Iris pigment epithelial cell (primary cell): ENCODE results near the gene DOK5.
A peak's percentile ranks its signal among the peaks of the same experiment; 100 is the strongest.

ENCODE experiments used
- DNase-seq: peaks from one replicate; pipeline ENCODE4 v3.0.0-alpha.2; 2011; ENCODE audit warnings: low read depth

DOK5 gene

DNA sequence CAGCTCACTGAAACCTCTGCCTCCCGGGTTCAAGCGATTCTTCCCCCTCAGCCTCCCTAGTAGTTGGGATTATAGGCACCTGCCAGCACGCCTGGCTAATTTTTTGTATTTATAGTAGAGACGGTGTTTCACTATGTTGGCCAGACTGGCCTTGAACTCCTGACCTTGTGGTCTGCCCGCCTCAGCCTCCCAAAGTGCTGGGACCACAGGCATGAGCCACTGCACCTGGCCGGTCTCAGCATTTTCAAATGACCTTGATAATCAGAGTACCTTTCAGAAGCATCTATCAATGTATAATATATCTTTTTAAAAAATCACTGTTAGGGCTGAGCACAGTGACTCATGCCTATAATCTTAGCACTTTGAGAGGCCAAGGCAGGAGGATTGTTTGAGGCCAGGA, 143.0 kb downstream of the DOK5 start:
- DNase-seq = no peak

DNA sequence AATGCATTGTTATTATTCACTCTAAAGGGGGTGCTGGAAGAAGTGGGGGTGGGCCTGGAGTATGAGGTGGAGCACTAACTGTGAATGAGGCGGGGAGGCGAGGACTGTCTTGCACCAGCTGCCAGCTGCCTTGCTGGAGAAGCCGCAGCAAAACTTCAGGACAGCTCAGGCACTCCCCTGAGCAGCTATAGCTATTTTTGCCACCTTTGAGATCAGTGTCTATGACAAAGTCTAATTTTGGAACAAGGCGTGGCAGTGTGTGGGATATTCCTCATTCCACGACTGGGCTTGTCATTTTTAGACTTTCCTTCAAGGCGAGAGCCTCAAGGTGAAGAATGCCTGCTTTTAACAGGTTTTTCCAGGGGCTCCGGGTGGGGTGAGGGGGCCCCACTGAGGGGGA, 143.8 kb downstream of the DOK5 start:
- no peak for DNase-seq

DNA sequence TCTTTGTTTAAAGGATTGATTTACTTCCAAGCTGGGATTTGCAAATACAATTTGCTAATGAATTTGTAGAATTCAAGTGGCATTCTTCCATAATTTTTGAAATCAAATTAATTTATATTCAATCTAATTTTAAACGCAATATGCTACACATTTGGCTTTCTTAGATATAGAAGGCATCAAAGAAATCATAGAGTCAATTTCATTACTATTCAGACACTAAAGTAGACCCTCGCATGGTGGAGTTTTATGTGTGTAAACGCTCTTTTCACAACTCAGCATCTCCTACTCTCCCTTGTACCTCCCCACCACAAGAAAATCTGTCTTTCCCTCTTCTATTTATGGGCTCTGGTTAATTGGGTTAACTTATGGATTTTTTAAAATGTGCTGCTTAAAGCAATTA, 144.3 kb downstream of the DOK5 start:
- DNase-seq = no peak

DNA sequence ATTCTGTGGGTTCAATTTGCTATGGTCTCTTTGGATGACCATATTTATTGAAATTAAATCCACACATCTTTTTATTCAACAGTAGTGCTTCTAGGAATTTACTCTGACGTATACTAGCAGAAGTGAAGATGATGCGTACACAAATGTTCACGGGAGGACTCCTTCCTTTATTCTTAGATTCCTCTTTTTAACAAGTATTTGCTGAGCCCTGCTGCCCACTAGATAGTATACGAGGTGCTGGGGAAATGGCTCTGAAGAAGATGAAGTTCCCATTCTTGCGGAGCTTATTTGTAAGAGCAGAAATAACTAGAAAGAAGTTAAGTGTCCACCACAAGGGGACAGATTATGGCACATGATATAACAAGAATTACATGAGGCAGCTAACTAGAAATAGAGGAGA, 145.2 kb downstream of the DOK5 start:
- no peak for DNase-seq

DNA sequence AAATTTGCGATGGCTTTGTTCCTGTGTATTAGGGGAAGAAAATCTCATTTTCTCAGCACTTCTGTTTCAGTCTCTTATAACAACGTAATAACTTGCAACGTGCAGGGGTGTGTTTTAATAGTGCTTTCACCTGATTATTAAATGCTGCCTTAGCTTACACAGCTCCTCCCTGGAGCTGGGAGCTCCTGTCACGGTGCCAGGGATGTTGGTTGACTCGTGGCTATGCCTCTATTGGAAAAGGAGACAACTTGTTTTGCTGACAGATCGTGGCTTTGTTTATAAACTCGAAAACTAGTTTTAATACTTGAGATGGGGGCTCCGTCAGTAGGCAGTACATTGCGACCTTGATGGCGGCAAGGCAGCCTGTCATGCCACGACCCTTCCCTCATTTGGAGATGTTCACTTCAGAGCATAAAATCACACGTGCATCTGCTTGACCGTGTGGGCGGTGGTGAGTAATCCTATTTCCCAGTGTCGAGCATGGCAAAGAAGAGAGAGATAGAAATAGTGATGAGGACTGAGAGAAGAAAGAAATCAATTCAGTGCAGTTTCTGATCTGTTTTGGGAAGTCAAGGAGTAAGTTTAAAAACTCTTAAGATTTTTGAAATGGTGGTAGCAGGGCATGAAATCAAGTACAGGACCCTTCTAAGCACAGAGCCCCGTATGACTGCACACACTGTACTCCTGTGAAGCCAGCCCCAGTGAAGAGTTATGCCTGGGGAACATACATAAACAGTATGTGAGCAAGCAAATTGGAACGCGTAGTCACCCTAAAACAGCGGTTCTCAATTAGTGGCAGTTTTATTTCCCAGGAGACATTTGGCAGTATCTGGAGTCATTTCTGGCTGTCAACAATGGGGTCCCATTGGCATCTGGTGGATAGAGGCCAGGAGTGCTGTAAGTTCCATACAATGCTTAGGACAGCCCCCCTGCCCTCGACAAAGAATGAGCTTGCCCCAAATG, 147.2 kb downstream of the DOK5 start:
- DNase-seq = no peak

DNA sequence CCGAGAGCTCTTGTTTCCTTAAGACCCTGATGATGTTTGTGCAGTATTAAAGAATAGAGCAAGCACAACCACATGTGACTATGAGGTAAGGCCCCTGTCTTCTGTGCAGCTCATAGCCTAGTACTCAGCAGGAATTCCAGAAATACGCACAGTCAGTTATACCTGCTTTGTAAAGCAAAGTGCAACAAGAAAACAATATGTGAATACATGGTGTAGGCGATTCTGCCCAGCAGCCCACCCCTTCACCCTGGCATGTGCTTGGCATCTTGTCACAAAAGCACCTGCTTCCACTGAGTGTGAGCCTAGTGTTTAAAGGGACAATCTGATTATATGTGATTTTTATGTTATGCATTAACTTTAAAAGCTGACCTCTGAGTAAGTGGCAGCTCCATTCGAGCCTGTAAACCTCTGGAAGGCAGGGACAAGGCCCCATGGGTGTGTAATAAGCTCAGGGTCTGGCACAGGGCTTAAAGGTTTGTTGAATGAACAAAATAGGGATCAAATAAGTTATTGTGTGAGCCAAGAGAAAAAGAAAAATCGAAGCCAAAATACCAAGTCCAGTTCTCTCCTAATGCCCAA, 148.7 kb downstream of the DOK5 start:
- DNase-seq = no peak

DNA sequence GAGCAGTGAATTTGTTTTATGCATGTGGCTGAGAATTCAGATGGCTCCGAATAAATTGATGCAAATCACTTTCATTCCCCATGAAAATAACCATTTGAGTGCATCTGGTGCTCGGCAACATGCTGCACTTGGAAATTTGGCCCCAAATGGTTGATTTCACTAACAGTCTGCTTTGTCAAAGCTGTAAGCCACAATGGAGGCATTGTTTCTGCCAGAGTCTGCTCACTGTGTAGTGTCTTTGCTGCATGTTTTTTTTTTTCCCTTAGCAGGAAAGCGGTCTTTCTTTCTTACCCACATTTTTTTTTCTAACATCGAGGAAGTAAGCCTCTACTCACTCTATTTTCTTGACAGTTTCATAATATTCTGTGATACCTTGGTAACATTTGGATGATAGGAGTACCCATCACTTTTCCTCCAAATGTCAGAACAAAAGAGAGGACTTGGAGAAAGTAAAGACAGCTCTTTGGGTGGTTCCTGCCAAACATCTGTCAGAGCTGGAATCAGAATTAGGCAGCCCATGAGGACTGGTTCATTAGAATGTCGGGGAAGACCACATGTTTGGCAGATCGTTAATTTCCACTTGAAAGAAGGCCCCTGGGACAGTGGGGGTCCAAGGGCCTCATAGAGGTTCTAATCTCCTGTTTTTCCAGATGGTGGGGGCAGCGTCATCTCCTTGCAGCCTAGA, 149.5 kb downstream of the DOK5 start:
- DNase-seq = no peak

DNA sequence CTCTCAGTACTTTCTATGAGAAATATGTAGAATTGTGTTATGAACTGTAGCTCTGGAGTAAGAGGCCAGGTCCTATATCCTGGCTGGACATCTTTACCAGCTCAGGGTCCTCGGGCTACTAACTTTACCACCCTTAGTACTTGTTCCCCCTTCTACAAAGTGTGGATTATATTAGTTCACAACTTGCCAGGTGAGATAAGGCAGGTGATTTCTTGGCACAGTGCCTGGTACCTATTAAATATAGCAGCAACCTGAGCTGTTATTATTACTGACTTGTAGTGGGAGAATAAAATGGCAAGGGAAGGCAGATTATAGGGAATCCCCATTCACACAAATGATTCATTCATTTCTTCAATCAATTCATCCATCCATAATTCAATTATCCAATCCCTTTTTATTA, 150.1 kb downstream of the DOK5 start:
- DNase-seq = no peak

DNA sequence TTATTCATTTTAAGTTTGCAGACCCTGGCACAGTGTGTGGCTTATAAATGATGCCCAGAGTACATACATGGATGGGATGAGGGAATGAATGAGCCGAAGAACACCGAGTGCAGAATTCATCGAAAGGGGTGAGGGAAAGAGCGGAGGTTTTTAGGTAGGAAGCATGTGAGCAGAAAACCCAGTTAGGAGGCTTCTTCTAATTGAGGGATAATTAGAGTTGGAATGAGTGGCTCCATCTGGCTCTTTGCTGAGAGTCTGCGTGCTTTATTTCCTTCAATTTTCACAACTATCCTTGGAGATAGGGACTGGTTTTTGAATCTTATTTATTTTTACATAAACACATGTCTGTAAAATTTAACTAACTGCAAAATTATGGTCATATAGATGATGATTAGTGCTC, 150.7 kb downstream of the DOK5 start:
- DNase-seq = no peak

DNA sequence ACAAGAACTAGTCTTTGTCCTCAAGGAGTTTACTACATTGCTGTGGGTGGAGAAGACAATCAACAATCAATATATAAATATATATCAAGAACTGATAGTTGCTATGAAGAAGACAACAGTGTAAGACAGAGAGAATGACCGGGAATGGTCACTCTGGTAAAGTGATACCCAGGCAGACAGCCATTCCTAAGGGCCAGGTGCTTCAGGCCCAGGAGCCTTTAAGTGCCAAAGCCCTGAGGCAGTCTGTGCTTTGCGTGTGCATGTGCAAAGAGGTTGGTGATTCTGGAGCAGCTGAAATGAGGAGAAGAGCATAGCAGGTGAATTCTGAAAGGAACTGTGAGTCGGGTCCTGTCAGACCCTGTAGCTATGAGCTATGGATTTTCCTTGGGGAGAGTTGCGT, 154.2 kb downstream of the DOK5 start:
- DNase-seq = no peak

DNA sequence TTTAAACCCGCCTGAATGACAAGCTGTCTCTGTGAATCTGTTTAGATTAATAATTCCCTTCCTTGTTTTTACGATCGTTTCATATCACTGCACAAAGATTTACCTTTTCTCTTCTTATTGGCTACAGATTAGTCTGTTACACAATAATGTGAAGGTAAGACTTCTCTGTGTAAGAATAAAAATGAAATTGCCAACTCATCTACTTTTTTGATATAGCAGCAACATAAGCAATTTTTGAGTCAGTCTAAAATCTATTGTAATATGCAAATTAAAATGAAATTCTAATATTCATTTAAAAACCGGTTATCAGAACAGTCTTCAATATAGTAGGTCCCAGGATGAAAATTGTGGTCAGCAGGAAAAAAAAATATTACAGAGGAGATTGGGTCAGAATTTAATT, 155.2 kb downstream of the DOK5 start:
- no peak for DNase-seq

DNA sequence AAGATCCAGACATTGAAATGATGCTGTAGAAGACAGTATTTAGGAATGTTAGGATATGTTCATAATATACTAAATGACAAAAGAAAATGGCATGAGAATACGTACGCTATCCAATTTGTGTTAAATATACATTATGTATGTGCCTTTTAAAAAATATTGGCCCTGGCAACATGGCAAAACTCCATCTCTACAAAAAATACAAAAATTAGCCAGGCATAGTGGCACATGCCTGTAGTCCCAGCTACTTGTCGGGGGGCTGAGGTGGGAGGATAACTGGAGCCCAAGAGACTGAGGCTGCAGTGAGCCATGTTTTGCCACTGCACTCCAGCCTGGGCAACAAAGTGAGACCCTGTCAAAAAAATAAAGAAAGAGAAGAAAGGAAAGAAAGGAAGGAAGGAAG, 155.7 kb downstream of the DOK5 start:
- no peak for DNase-seq

DNA sequence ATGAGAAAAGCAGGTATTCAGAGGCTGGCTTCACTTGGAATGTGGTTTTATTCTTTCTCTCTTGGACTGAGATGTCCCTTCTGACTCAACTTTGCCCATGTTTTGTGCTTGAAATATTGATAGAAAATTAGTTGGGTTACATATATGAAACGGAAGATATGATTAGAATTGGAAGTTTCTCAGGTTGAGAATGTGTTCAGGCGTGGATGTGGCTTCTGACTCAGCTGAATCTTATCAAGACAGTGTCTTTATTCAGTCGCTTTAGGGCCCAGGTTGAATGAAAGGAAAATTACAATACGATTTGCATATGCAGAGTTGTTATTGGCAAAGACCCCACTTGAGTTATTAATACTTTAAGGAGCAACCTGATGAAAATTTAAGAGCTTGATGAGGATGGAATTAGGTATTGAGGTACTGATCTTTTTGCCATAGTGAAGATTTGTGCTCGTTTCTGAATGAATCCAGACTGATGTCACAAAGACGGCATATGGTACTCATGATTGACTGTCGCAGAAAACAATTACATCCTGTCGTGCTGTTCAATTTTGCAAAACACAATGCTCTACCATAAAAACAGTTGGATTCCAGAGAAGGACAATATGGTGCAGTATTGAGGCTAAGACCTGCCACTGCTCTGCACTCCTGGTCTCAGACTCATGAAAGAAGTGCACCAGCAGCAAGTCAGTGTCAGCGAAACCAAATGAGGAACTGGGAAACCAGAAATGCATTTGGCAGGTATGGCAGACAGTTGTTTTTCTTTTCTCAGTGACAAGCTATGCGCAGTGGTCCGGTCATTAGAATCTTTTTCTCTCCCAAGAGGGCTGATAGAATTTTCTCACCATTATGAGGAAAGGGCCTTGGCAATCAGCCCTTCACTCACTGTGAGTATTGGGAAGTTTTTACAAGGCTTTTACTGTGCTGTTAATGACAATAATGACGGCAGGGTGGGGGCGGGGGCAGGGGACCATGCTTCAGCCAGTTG, 158.3 kb downstream of the DOK5 start:
- no peak for DNase-seq

DNA sequence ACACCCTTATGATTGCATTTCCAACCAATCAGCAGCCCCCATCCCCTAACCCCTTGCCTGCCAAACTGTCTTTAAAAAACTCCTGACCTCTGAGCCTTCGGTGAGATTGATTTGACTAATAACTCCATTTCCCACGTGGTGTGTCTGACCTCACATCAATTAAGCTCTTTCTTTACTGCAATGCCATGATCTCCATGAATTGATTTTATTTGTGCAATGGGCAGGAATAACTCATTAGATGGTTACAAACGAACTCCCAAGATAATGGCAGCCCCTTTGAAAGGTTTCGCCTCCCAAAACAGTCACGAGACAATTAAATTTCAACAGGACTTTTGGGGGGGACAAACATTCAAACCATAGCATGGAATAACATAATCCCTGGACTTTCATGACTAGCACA, 161.2 kb downstream of the DOK5 start:
- no peak for DNase-seq

DNA sequence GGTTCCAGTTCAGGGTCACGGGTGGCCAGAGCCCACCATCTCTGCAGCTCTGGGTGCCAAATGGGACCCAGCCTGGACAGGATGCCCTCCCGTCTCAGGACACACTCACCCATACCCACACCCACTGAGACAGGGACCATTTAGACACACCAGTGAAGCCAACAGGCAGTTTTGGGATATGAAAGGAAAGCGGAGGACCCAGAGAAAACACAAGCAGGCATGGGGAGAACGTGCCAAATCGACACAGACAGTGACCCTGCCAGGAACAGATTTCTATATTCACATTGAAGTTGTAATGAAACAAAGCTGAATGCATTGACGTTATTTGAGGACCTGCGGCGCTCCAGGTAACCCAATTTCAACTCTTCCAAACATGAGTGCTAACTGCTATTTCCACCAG, 164.5 kb downstream of the DOK5 start:
- no peak for DNase-seq

DNA sequence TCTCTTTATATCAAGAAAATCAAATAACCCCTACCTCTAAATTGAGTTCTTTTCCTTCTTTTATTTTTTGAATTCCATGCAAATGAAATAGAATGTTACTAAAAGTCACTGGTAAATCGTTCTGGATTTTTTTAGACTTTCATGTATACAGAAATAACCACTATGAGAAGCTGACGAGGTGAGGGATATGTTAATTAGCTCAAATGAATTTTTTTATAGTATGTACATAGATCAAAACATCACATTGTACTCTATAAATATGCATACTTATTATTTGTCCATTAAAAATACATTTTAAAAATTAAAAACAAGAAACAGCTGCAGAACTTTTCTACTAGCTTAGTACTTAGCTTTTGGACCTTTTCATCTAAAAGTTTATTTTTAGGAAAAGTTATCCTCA, 165.4 kb downstream of the DOK5 start:
- no peak for DNase-seq

DNA sequence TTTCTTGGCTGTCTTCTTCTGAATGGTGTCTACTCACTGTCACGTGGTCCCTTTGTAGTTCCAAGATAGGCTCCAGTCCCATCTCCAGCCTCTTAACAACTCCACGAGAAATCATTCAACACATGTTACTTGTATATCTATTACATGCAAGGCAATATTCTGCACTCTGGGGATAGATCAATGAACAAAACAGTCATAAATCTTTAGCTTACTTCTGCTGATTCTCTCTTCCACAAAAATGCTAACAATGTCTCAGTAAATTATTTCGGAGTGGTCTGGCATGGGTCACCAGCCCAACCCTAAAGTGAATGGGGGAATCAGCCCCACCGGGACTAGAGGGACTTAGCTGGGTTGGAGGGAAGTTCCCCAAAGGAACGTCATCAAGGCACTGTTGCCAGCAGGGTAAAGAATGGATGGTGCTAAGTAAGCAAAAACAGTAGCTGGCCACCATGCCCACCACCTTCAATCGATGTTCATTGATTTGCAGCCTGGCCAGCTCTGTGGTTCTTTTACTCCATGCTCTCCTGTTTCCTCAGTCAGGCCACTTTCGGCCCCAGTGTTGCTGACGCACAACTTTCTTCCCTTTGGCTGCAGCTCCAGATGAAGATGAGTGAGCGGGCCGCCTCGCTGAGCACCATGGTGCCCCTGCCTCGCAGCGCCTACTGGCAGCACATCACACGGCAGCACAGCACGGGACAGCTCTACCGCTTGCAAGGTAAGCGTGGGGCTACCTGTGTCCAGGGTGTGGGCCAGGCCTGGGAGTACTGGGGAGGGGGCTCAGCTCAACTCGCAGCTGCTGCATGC, 167.7 kb downstream of the DOK5 start:
- DNase-seq = no peak

DNA sequence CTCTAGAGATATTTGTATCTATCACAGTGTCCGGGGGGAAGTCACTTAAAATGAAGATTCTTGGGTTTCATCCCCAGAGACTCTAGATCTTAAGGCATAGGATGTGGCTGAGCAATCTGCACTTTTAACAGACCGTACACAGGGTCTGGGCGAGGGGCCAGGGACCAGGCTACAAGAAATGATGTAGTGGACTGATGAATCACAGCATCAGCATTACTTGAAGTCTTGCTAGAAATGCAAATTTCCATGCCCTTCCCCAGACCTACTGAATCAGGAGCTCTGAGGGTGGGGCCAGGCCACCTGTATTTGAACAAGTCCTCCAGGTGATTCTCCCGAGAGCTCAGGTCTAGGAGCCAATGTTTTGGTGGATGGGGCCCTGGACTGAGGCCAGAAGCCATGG, 168.4 kb downstream of the DOK5 start:
- peak; percentile 92 for DNase-seq

DNA sequence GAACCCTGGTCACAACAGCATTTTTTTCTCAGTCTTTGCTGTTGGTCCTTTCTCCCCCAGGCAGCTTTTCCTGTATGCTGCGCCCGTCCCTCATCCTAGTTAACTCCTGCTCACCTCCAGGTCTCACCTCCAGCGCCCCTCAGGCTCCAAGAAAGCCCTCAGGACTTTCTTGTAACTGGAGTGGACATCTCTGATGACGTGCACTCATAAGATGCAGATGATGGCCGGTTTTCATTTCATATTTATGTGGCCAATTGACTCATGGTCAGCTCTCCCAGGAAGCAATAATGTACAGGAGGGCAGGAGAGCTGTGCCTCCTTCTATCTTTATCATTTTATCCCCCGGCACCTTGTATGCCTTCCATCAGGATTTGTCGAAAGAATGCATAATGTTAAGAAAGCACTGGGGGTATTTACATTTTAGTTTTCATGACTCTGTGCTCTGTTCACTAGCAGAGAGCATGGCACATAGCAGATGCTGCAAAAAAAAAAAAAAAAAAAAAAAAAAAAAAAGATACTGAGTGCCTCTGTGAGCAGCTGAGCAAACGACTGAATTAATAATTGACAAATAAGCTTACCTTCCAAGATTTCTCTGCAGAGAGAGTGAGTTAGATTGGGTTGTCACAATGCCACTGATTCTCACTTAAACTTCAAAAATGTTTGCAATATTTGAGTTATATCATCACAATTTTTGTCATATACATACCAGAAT, 170.2 kb downstream of the DOK5 start:
- no peak for DNase-seq

DNA sequence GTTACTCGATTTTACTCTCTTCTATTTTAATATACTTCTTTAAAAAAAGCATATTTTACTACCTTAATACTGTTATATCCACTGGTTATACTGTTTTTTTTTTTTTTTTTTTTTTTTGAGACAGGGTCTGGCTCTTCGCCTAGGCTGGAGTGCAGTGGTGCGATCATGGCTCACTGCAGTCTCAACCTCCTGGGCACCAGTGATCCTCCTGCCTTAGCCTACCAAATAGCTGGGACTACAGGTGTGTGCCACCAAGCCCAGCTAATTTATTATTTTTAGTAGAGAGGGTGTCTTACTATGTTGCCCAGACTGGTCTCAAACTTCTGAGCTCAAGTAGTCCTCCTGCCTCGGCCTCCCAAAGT, 170.7 kb downstream of the DOK5 start:
- no peak for DNase-seq
